ENCODE results near the gene SCAPER. TPM values are rescaled to one million over a fixed set of nuclear protein-coding genes. Genes with fewer than 3 reads are reported as not detected.

SCAPER gene
- total RNA-seq, 1 experiment from 2014 or later = 7.4 TPM

- H2BK15ac ChIP-seq (ENCODE audit: low read depth, low read length) = no peak overlapping the region
- no peak overlapping the region for H2BK120ac ChIP-seq (ENCODE audit: low read depth, low read length, poor library complexity, severe bottlenecking)
- H4K20me1 ChIP-seq (ENCODE audit: control insufficient read depth, insufficient read depth, insufficient read length) = no peaks in the 10 kb centered on the region
- no peaks in the 10 kb centered on the region for H3K9me3 ChIP-seq (ENCODE audit: control insufficient read depth, low read depth, low read length)
- no peak overlapping the region for H3K27ac ChIP-seq (ENCODE audit: insufficient read length, low read depth, low read length)
- no peak overlapping the region for H3K56ac ChIP-seq (ENCODE audit: insufficient read length, low read depth, low read length)
- no peak overlapping the region for H3K4ac ChIP-seq (ENCODE audit: low read depth, low read length)
- no peak overlapping the region for H2BK12ac ChIP-seq (ENCODE audit: insufficient read length, low read depth, low read length)
- H3K4me1 ChIP-seq (ENCODE audit: insufficient read depth, low read length) = no peaks in the 10 kb centered on the region
- TF ChIP-seq CTCF (conservative IDR thresholded peaks at IDR 0.05) = no peak
- Mint-ChIP-seq H3K4me1 (peaks cover 3 to 4% of the 10 kb centered on the region in 2 experiments; a peak in 3 of 4 replicates), H3K4me3 (no peak overlapping the region), H3K36me3 (ENCODE audit: insufficient read depth in 1 of 3, low read depth in 3 of 3) (no peaks in the 10 kb centered on the region), H3K27ac (no peak overlapping the region; a peak in 1 of 7 replicates), H3K27me3 (ENCODE audit: low read depth) (no peaks in the 10 kb centered on the region), H3K9me3 (no peaks in the 10 kb centered on the region)
- H4K8ac ChIP-seq (replicated peaks; ENCODE audit: insufficient read length, low read depth, low read length) = no peak overlapping the region
- H3K9ac ChIP-seq (ENCODE audit: extremely low read depth, insufficient read length, low read length) = no peak overlapping the region
- H3K23me2 ChIP-seq (ENCODE audit: insufficient read length, low read depth, low read length, poor library complexity, severe bottlenecking) = no peaks in the 10 kb centered on the region
- H3T11ph ChIP-seq (ENCODE audit: low read length) = no peak overlapping the region
- H4K5ac ChIP-seq (ENCODE audit: insufficient read length, low read depth, low read length) = no peak overlapping the region
- no peak overlapping the region for H2BK20ac ChIP-seq (ENCODE audit: low read depth, low read length, poor library complexity, severe bottlenecking)
- no peak overlapping the region for H2BK5ac ChIP-seq (ENCODE audit: insufficient read length, low read length)
- no CpG with 5 or more reads among the region's 4 CpGs for WGBS (ENCODE audit: extremely low coverage, insufficient read length, low lambda C conversion rate)
- no peak overlapping the region for H3K18ac ChIP-seq (ENCODE audit: insufficient read length, low read depth, low read length)
- H3K27me3 ChIP-seq (ENCODE audit: insufficient read depth, low read length) = no peaks in the 10 kb centered on the region
- no peak overlapping the region for H3K14ac ChIP-seq (ENCODE audit: insufficient read depth, low read length)
- no peak overlapping the region for H2AK5ac ChIP-seq (ENCODE audit: insufficient read length, low read length)
- no peak overlapping the region for H2AFZ ChIP-seq (ENCODE audit: low read length)
- no peak overlapping the region for H3K23ac ChIP-seq (ENCODE audit: insufficient read length, low read depth, low read length)
- no peaks in the 10 kb centered on the region for H3K79me2 ChIP-seq (ENCODE audit: insufficient read depth, low read length)
- H3K4me2 ChIP-seq (ENCODE audit: insufficient read depth, insufficient read length, low read length) = no peak overlapping the region
- no peaks in the 10 kb centered on the region for H3K79me1 ChIP-seq (ENCODE audit: insufficient read depth, low read depth, low read length, poor library complexity, severe bottlenecking)
- no peak overlapping the region for H4K91ac ChIP-seq (ENCODE audit: insufficient read length, low read depth, low read length)
- DNase-seq = no peak
Observed at GRCh38 chr15:76861815-76862397, 43.2 kb downstream of the SCAPER start.

Measured in H9 (cell line).